Hepatocyte (in vitro differentiated cells): ENCODE measurements around the gene PRKACA. TPM values are rescaled to one million over a fixed set of nuclear protein-coding genes. Genes with fewer than 3 reads are reported as not detected.
"Not testable (repeated sequence)": the region's sequence is repeated elsewhere in the genome, so short reads cannot be mapped to it uniquely, and the experiment has no call there.

Source experiments
- DNase-seq: peaks from one replicate; pipeline ENCODE4 v3.0.0-alpha.2; 2016; ENCODE audit warnings: low spot score
- H2AFZ ChIP-seq: fragments of 200-600 bp; sonication (generic); 2 replicates; pipeline ENCODE4 v1.6.0; 2016; ENCODE audit warnings: antibody characterized with exemption, mild to moderate bottlenecking
- H3K27ac ChIP-seq: fragments of 200-600 bp; sonication (generic); 2 replicates; pipeline ENCODE4 v1.5.1; 2016; ENCODE audit warnings: mild to moderate bottlenecking
- H3K27me3 ChIP-seq: fragments of 200-600 bp; sonication (generic); 2 replicates; pipeline ENCODE4 v1.6.1; 2016
- H3K36me3 ChIP-seq: fragments of 200-600 bp; sonication (generic); replicated peaks from 2 replicates; pipeline ENCODE4 v1.5.1; 2016; ENCODE audit warnings: low read depth; ENCODE audit not compliant: insufficient read depth
- H3K4me1 ChIP-seq: fragments of 200-600 bp; sonication (generic); 2 replicates; pipeline ENCODE4 v1.5.1; 2016; ENCODE audit warnings: mild to moderate bottlenecking, moderate library complexity; ENCODE audit not compliant: insufficient read depth
- H3K4me2 ChIP-seq: fragments of 200-600 bp; sonication (generic); 2 replicates; pipeline ENCODE4 v1.6.0; 2016
- H3K4me3 ChIP-seq: fragments of 200-600 bp; sonication (generic); 2 replicates; pipeline ENCODE4 v1.5.1; 2016; ENCODE audit warnings: mild to moderate bottlenecking
- H3K79me2 ChIP-seq: fragments of 200-600 bp; sonication (generic); 2 replicates; pipeline ENCODE4 v1.6.0; 2017; ENCODE audit warnings: mild to moderate bottlenecking
- H3K9me2 ChIP-seq: fragments of 200-600 bp; sonication (generic); replicated peaks from 2 replicates; pipeline ENCODE4 v1.6.0; 2017; ENCODE audit warnings: mild to moderate bottlenecking; ENCODE audit not compliant: insufficient read depth
- H3K9me3 ChIP-seq: fragments of 200-600 bp; sonication (generic); 2 replicates; pipeline ENCODE4 v1.5.1; 2016; ENCODE audit warnings: low read depth, mild to moderate bottlenecking
- H4K20me1 ChIP-seq: fragments of 200-600 bp; sonication (generic); 2 replicates; pipeline ENCODE4 v1.6.0; 2016; ENCODE audit warnings: mild to moderate bottlenecking; ENCODE audit not compliant: insufficient read depth, poor library complexity, severe bottlenecking
- CTCF ChIP-seq: fragments of 200-600 bp; sonication (generic); IDR thresholded peaks from 2 replicates; pipeline ENCODE4 v1.5.1; 2016; ENCODE audit warnings: antibody characterized with exemption, mild to moderate bottlenecking; ENCODE audit not compliant: poor library complexity
- EZH2 ChIP-seq: fragments of 200-600 bp; sonication (generic); IDR thresholded peaks from 2 replicates; pipeline ENCODE4 v1.6.1; 2016; ENCODE audit warnings: antibody characterized with exemption, mild to moderate bottlenecking, borderline replicate concordance
- EZH2phosphoT487 ChIP-seq: fragments of 200-600 bp; sonication (generic); IDR thresholded peaks from one replicate; pipeline ENCODE4 v1.6.1; 2018; ENCODE audit warnings: antibody characterized with exemption, mild to moderate bottlenecking, low read depth, moderate library complexity; ENCODE audit not compliant: unreplicated experiment, severe bottlenecking
- WGBS: methylation state at CpG from one replicate; pipeline ENCODE4 v1.1.6; 2016; ENCODE audit warnings: low lambda C conversion rate; ENCODE audit errors: missing lambda C conversion rate; 5-methylcytosine and 5-hydroxymethylcytosine counted together
- polyA plus RNA-seq: library from polyadenylated mRNA; unstranded; fragments of >200 nt; fragmentation: Nextera tagmentation; extraction: Ambion mirVana; gene quantifications from 2 replicates; pipeline ENCODE4 v1.2.1, GENCODE V29; 2016
- total RNA-seq: library from RNA; depleted of rRNA; stranded (reverse); fragments of >200 nt; gene quantifications from 2 replicates; pipeline ENCODE4 v1.2.3, GENCODE V29; 2014

The PRKACA gene
- total and polyA plus RNA-seq, 2 experiments from 2014 or later, result 13.4 to 41.5 TPM

GRCh38 chr19:14052470-14052869 is 65.1 kb downstream of the PRKACA start:
- Histone ChIP-seq H2AFZ (no peak overlapping the region), H3K27me3 (no peaks in the 10 kb centered on the region), H3K27ac (no peak overlapping the region), H4K20me1 (no peaks in the 10 kb centered on the region), H3K4me1 (no peaks in the 10 kb centered on the region), H3K36me3 (no peaks in the 10 kb centered on the region), H3K9me3 (no peaks in the 10 kb centered on the region), H3K4me2 (no peak overlapping the region), H3K79me2 (no peaks in the 10 kb centered on the region), H3K9me2 (no peaks in the 10 kb centered on the region), H3K4me3 (no peak overlapping the region)
- 91% methylated on average over 6 of the region's 6 CpGs for WGBS
- DNase-seq, result no peak
- TF ChIP-seq EZH2phosphoT487 (no peak), EZH2 (no peak)

DNA sequence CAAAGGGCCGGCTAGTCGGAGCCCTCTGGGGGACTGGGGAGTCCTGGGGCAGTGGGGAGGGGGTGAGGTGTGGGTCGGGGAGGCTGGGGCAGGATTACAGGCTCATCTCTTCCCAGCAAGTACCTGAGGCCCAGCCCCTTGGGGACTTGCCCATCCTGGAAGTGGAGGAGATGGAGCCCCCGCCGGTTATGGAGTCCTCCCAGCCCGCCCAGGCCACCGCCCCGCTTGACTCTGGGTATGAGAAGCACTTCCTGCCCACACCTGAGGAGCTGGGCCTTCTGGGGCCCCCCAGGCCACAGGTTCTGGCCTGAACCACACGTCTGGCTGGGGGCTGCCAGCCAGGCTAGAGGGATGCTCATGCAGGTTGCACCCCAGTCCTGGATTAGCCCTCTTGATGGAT is 65.6 kb downstream of the PRKACA start:
- H3K79me2 ChIP-seq, result no peaks in the 10 kb centered on the region
- no peak for DNase-seq
- no peak overlapping the region for H3K27ac ChIP-seq
- H3K4me1 ChIP-seq, result no peaks in the 10 kb centered on the region
- no peaks in the 10 kb centered on the region for H3K9me3 ChIP-seq
- WGBS, result 83% methylated on average over 4 of the region's 9 CpGs
- TF ChIP-seq CTCF, result no peak
- no peak for TF ChIP-seq EZH2phosphoT487
- no peak for TF ChIP-seq EZH2
- no peak overlapping the region for H3K4me2 ChIP-seq
- H3K4me3 ChIP-seq, result no peak overlapping the region
- H3K9me2 ChIP-seq, result no peaks in the 10 kb centered on the region
- no peaks in the 10 kb centered on the region for H3K27me3 ChIP-seq
- H3K36me3 ChIP-seq, result no peaks in the 10 kb centered on the region
- no peak overlapping the region for H2AFZ ChIP-seq
- H4K20me1 ChIP-seq, result no peaks in the 10 kb centered on the region

GRCh38 chr19:14050961-14051360 is 66.6 kb downstream of the PRKACA start:
- H3K36me3 ChIP-seq, H3K79me2 ChIP-seq, H3K4me3 ChIP-seq, H2AFZ ChIP-seq, H3K4me2 ChIP-seq, H4K20me1 ChIP-seq, H3K27ac ChIP-seq, H3K27me3 ChIP-seq, H3K9me2 ChIP-seq, H3K9me3 ChIP-seq, H3K4me1 ChIP-seq, DNase-seq: not testable (repeated sequence)
- WGBS, result 95% methylated on average over 11 of the region's 11 CpGs

DNA sequence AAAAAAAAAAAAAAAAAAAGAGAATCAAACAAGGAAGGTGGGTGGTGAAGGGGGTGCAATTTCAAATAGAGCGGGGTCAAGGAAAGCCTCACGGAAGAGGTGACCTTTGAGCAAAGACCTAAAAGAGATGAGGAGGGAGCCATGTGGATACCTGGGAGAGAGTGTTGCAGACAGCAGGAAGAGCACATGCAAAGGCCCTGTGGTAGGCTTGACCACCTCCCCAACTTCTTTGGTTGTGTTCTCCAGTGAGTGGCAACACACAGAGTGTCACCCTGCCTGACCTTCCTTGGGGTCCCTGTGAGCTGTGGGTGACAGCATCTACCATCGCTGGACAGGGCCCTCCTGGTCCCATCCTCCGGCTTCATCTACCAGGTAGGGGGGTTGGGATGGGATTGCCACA is 67.0 kb downstream of the PRKACA start:
- 93% methylated on average over 4 of the region's 4 CpGs for WGBS
- no peak for DNase-seq
- H3K9me2 ChIP-seq, result no peaks in the 10 kb centered on the region

More for the DNA sequence above, 67.0 kb downstream of the PRKACA start:
- Histone ChIP-seq H4K20me1 (no peaks in the 10 kb centered on the region), H3K27ac (no peak overlapping the region), H3K36me3 (no peaks in the 10 kb centered on the region), H3K27me3 (no peaks in the 10 kb centered on the region), H2AFZ (no peak overlapping the region), H3K9me3 (no peaks in the 10 kb centered on the region), H3K4me3 (no peak overlapping the region), H3K79me2 (no peaks in the 10 kb centered on the region), H3K4me2 (no peak overlapping the region), H3K4me1 (no peaks in the 10 kb centered on the region)
- TF ChIP-seq EZH2 (no peak), CTCF (no peak), EZH2phosphoT487 (no peak)
